Hepatocyte (in vitro differentiated cells): ENCODE results near the gene GSN. TPM values are rescaled to one million over a fixed set of nuclear protein-coding genes. Genes with fewer than 3 reads are reported as not detected.

Experiments
- DNase-seq: peaks from one replicate; pipeline ENCODE4 v3.0.0-alpha.2; 2016; ENCODE audit warnings: low spot score
- H2AFZ ChIP-seq: fragments of 200-600 bp; sonication (generic); 2 replicates; pipeline ENCODE4 v1.6.0; 2016; ENCODE audit warnings: antibody characterized with exemption, mild to moderate bottlenecking
- H3K27ac ChIP-seq: fragments of 200-600 bp; sonication (generic); 2 replicates; pipeline ENCODE4 v1.5.1; 2016; ENCODE audit warnings: mild to moderate bottlenecking
- H3K27me3 ChIP-seq: fragments of 200-600 bp; sonication (generic); 2 replicates; pipeline ENCODE4 v1.6.1; 2016
- H3K36me3 ChIP-seq: fragments of 200-600 bp; sonication (generic); replicated peaks from 2 replicates; pipeline ENCODE4 v1.5.1; 2016; ENCODE audit warnings: low read depth; ENCODE audit not compliant: insufficient read depth
- H3K4me1 ChIP-seq: fragments of 200-600 bp; sonication (generic); 2 replicates; pipeline ENCODE4 v1.5.1; 2016; ENCODE audit warnings: mild to moderate bottlenecking, moderate library complexity; ENCODE audit not compliant: insufficient read depth
- H3K4me2 ChIP-seq: fragments of 200-600 bp; sonication (generic); 2 replicates; pipeline ENCODE4 v1.6.0; 2016
- H3K4me3 ChIP-seq: fragments of 200-600 bp; sonication (generic); 2 replicates; pipeline ENCODE4 v1.5.1; 2016; ENCODE audit warnings: mild to moderate bottlenecking
- H3K79me2 ChIP-seq: fragments of 200-600 bp; sonication (generic); 2 replicates; pipeline ENCODE4 v1.6.0; 2017; ENCODE audit warnings: mild to moderate bottlenecking
- H3K9me2 ChIP-seq: fragments of 200-600 bp; sonication (generic); replicated peaks from 2 replicates; pipeline ENCODE4 v1.6.0; 2017; ENCODE audit warnings: mild to moderate bottlenecking; ENCODE audit not compliant: insufficient read depth
- H3K9me3 ChIP-seq: fragments of 200-600 bp; sonication (generic); 2 replicates; pipeline ENCODE4 v1.5.1; 2016; ENCODE audit warnings: low read depth, mild to moderate bottlenecking
- H4K20me1 ChIP-seq: fragments of 200-600 bp; sonication (generic); 2 replicates; pipeline ENCODE4 v1.6.0; 2016; ENCODE audit warnings: mild to moderate bottlenecking; ENCODE audit not compliant: insufficient read depth, poor library complexity, severe bottlenecking
- CTCF ChIP-seq: fragments of 200-600 bp; sonication (generic); IDR thresholded peaks from 2 replicates; pipeline ENCODE4 v1.5.1; 2016; ENCODE audit warnings: antibody characterized with exemption, mild to moderate bottlenecking; ENCODE audit not compliant: poor library complexity
- EZH2 ChIP-seq: fragments of 200-600 bp; sonication (generic); IDR thresholded peaks from 2 replicates; pipeline ENCODE4 v1.6.1; 2016; ENCODE audit warnings: antibody characterized with exemption, mild to moderate bottlenecking, borderline replicate concordance
- EZH2phosphoT487 ChIP-seq: fragments of 200-600 bp; sonication (generic); IDR thresholded peaks from one replicate; pipeline ENCODE4 v1.6.1; 2018; ENCODE audit warnings: antibody characterized with exemption, mild to moderate bottlenecking, low read depth, moderate library complexity; ENCODE audit not compliant: unreplicated experiment, severe bottlenecking
- WGBS: methylation state at CpG from one replicate; pipeline ENCODE4 v1.1.6; 2016; ENCODE audit warnings: low lambda C conversion rate; ENCODE audit errors: missing lambda C conversion rate; 5-methylcytosine and 5-hydroxymethylcytosine counted together
- polyA plus RNA-seq: library from polyadenylated mRNA; unstranded; fragments of >200 nt; fragmentation: Nextera tagmentation; extraction: Ambion mirVana; gene quantifications from 2 replicates; pipeline ENCODE4 v1.2.1, GENCODE V29; 2016
- total RNA-seq: library from RNA; depleted of rRNA; stranded (reverse); fragments of >200 nt; gene quantifications from 2 replicates; pipeline ENCODE4 v1.2.3, GENCODE V29; 2014

Gene GSN
- total and polyA plus RNA-seq, 2 experiments from 2014 or later = 396 to 404 TPM

DNA sequence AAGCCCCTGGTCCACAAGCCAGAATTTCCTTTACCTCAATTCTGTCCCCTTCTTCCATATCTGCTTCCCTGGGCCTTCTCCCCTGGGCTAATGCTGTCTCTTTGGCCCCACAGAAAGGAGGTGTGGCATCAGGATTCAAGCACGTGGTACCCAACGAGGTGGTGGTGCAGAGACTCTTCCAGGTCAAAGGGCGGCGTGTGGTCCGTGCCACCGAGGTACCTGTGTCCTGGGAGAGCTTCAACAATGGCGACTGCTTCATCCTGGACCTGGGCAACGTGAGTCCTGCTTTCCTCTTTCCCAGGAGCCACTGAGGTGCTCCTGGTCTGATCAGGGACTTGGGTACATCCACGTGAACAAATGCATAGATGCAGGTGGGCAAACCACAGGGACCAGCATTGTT, 42.6 kb downstream of the GSN start:
- TF ChIP-seq EZH2 (no peak), CTCF (no peak), EZH2phosphoT487 (no peak)
- WGBS = 90% methylated on average over 9 of the region's 9 CpGs
- H3K36me3 ChIP-seq = no peaks in the 10 kb centered on the region

GRCh38 chr9:121312169-121312568, 44.2 kb downstream of the GSN start:
- TF ChIP-seq EZH2 (no peak), EZH2phosphoT487 (no peak), CTCF (no peak)
- Histone ChIP-seq H3K4me3 (no peak overlapping the region), H4K20me1 (no peaks in the 10 kb centered on the region), H3K9me3 (no peaks in the 10 kb centered on the region), H2AFZ (no peak overlapping the region), H3K27ac (no peak overlapping the region), H3K9me2 (no peaks in the 10 kb centered on the region), H3K27me3 (no peaks in the 10 kb centered on the region), H3K36me3 (no peaks in the 10 kb centered on the region), H3K4me1 (no peaks in the 10 kb centered on the region), H3K4me2 (no peak overlapping the region), H3K79me2 (no peaks in the 10 kb centered on the region)
- no peak for DNase-seq
- WGBS = 98% methylated on average over 17 of the region's 17 CpGs

More for the DNA sequence above, 42.6 kb downstream of the GSN start:
- H3K9me3 ChIP-seq = no peaks in the 10 kb centered on the region
- no peak overlapping the region for H3K27ac ChIP-seq
- no peaks in the 10 kb centered on the region for H3K79me2 ChIP-seq
- no peak overlapping the region for H3K4me2 ChIP-seq
- H3K27me3 ChIP-seq = no peaks in the 10 kb centered on the region
- H3K4me3 ChIP-seq = no peak overlapping the region
- no peak overlapping the region for H2AFZ ChIP-seq
- DNase-seq = no peak
- H4K20me1 ChIP-seq = no peaks in the 10 kb centered on the region
- no peaks in the 10 kb centered on the region for H3K4me1 ChIP-seq
- H3K9me2 ChIP-seq = no peaks in the 10 kb centered on the region

GRCh38 chr9:121313458-121314152, 45.6 kb downstream of the GSN start:
- Histone ChIP-seq H3K27me3 (no peaks in the 10 kb centered on the region), H3K9me2 (no peaks in the 10 kb centered on the region), H3K36me3 (no peaks in the 10 kb centered on the region), H3K4me3 (no peak overlapping the region), H4K20me1 (no peaks in the 10 kb centered on the region), H3K79me2 (no peaks in the 10 kb centered on the region), H3K9me3 (no peaks in the 10 kb centered on the region), H3K4me2 (no peak overlapping the region), H3K27ac (no peak overlapping the region), H2AFZ (no peak overlapping the region), H3K4me1 (no peaks in the 10 kb centered on the region)
- 97% methylated on average over 10 of the region's 10 CpGs for WGBS
- no peak for DNase-seq
- TF ChIP-seq EZH2phosphoT487 = no peak
- TF ChIP-seq EZH2 = no peak
- TF ChIP-seq CTCF = no peak
